GM12878 (cell line): ENCODE data around the gene ANAPC5. TPM values are rescaled to one million over a fixed set of nuclear protein-coding genes. Genes with fewer than 3 reads are reported as not detected.
A peak's percentile ranks its signal among the peaks of the same experiment; 100 is the strongest.

Source experiments
- ATAC-seq: fragments of 200-7000 bp; cut with Tn5 transposase; 3 replicates; pipeline ENCODE4 v1.9.1; 2020; ENCODE audit warnings: mild to moderate bottlenecking, moderate library complexity
- BruUV-seq: library from RNA; stranded (reverse); fragments of 400-500 nt; replicated peaks from 2 replicates; lab custom pipeline; 2021; lab: Mats Ljungman, UMichigan
- CTCF ChIA-PET: fragments of 300-600 bp; sonication (Branson Sonifier 250); formaldehyde crosslinking; extraction: SDS; loops from one replicate; lab custom pipeline; 2021; ENCODE audit warnings: inconsistent platforms; lab: Yijun Ruan, JAX
- POLR2A ChIA-PET: fragments of 350-600 bp; formaldehyde crosslinking; extraction: SDS; loops from one replicate; lab custom pipeline; 2021; ENCODE audit warnings: inconsistent platforms; lab: Charles Lee
- RAD21 ChIA-PET: fragments of 300-600 bp; sonication (Branson Sonifier 250); formaldehyde crosslinking; loops from one replicate; lab custom pipeline; 2023; ENCODE audit warnings: antibody characterized with exemption; ENCODE audit not compliant: unreplicated experiment; lab: Charles Lee
- SMC1A ChIA-PET: fragments of 300-600 bp; sonication (Branson Sonifier 250); formaldehyde crosslinking; loops from one replicate; lab custom pipeline; 2023; ENCODE audit not compliant: unreplicated experiment, uncharacterized antibody; lab: Charles Lee
- DNase-seq: peaks from one replicate; pipeline ENCODE4 v3.0.0-alpha.2; 2011; ENCODE audit warnings: low read depth, low spot score
- FAIRE-seq: peaks from 3 replicates; lab custom pipeline; 2011; peaks lifted over from hg19 to GRCh38; lab: Jason Lieb, UNC
- H2AFZ ChIP-seq: 2 replicates; pipeline ENCODE4 v1.6.0; 2011; ENCODE audit warnings: low read depth, low read length, control low read depth; ENCODE audit not compliant: control insufficient read depth
- H3K27ac ChIP-seq: 2 replicates; pipeline ENCODE4 v1.5.1; 2011; ENCODE audit warnings: control low read depth; ENCODE audit not compliant: control insufficient read depth, insufficient read depth
- H3K27me3 ChIP-seq, 2 experiments: replicated peaks in 1 of 2; 2 replicates each; pipeline versions ENCODE4 v1.6.0 to v1.6.1; 2011; ENCODE audit warnings: low read length in 1 of 2; ENCODE audit not compliant: control insufficient read depth in 2 of 2, insufficient read depth in 2 of 2
- H3K36me3 ChIP-seq, 2 experiments: 2 replicates each; pipeline ENCODE4 v1.5.1; 2011; ENCODE audit warnings: low read length in 1 of 2; ENCODE audit not compliant: control insufficient read depth in 2 of 2, insufficient read depth in 2 of 2
- H3K4me1 ChIP-seq: 2 replicates; pipeline ENCODE4 v1.6.1; 2011; ENCODE audit warnings: mild to moderate bottlenecking, low read length, moderate library complexity, mixed read lengths; ENCODE audit not compliant: control insufficient read depth, insufficient read depth
- H3K4me2 ChIP-seq: 2 replicates; pipeline ENCODE4 v1.6.0; 2011; ENCODE audit warnings: control low read depth; ENCODE audit not compliant: control insufficient read depth, insufficient read depth
- H3K4me3 ChIP-seq: fragments of 200-600 bp; sonication (generic); 2 replicates; pipeline ENCODE4 v1.5.1; 2016
- H3K79me2 ChIP-seq: 2 replicates; pipeline ENCODE4 v1.6.0; 2011; ENCODE audit warnings: low read length; ENCODE audit not compliant: control insufficient read depth, insufficient read depth
- H3K9ac ChIP-seq: 2 replicates; pipeline ENCODE4 v1.8.0; 2011; ENCODE audit warnings: low read length, control low read depth, mixed read lengths; ENCODE audit not compliant: control insufficient read depth, insufficient read depth
- H3K9me3 ChIP-seq: replicated peaks from 3 replicates; pipeline ENCODE4 v1.5.1; 2011; ENCODE audit warnings: mild to moderate bottlenecking, low read length; ENCODE audit not compliant: control insufficient read depth, insufficient read depth
- H4K20me1 ChIP-seq: 2 replicates; pipeline ENCODE4 v1.6.0; 2011; ENCODE audit not compliant: control insufficient read depth, insufficient read depth
- BHLHE40 ChIP-seq, 2 experiments: fragments of 450-650 bp in 1 of 2; IDR thresholded peaks; 2 replicates each; pipeline ENCODE4 v1.6.1; 2011 to 2017; ENCODE audit warnings: low read depth in 2 of 2, borderline replicate concordance in 1 of 2, improper control_type of control experiment in 1 of 2, low read length in 1 of 2, mild to moderate bottlenecking in 1 of 2
- DPF2 ChIP-seq: fragments of 450-650 bp; IDR thresholded peaks from 2 replicates; pipeline ENCODE4 v1.6.1; 2017; ENCODE audit warnings: mild to moderate bottlenecking
- EP300 ChIP-seq, 2 experiments: fragments of 150-350 bp in 1 of 2; IDR thresholded peaks; 2 replicates each; pipeline ENCODE4 v1.6.1; 2011 to 2012; ENCODE audit warnings: low read depth in 2 of 2, low read length in 2 of 2, borderline replicate concordance in 1 of 2, improper control_type of control experiment in 1 of 2, inconsistent platforms in 1 of 2; ENCODE audit not compliant: control insufficient read depth in 1 of 2
- IKZF2 ChIP-seq, 2 experiments: fragments of 450-650 bp; IDR thresholded peaks; 2 replicates each; pipeline ENCODE4 v1.6.1; 2017; ENCODE audit warnings: mild to moderate bottlenecking in 2 of 2, moderate library complexity in 2 of 2
- MTA2 ChIP-seq: fragments of 450-650 bp; IDR thresholded peaks from 2 replicates; pipeline ENCODE4 v1.6.1; 2016; ENCODE audit warnings: low read depth, mild to moderate bottlenecking, moderate library complexity
- MXI1 ChIP-seq: fragments of 150-350 bp; IDR thresholded peaks from 2 replicates; pipeline ENCODE4 v1.6.1; 2011; ENCODE audit warnings: low read depth, mild to moderate bottlenecking, inconsistent platforms, low read length, improper control_type of control experiment
- MYC ChIP-seq: IDR thresholded peaks from 2 replicates; pipeline ENCODE4 v1.6.1; 2011; ENCODE audit warnings: mild to moderate bottlenecking, low read length, moderate library complexity, inconsistent platforms; ENCODE audit not compliant: insufficient read depth, insufficient replicate concordance, insufficient read length, severe bottlenecking
- RUNX3 ChIP-seq: IDR thresholded peaks from 2 replicates; pipeline ENCODE4 v1.6.1; 2012; ENCODE audit warnings: low read length, inconsistent platforms
- SIX5 ChIP-seq: IDR thresholded peaks from 2 replicates; pipeline ENCODE4 v1.6.1; 2011; ENCODE audit warnings: mild to moderate bottlenecking, low read depth, low read length, moderate library complexity; ENCODE audit not compliant: severe bottlenecking
- SP1 ChIP-seq: IDR thresholded peaks from one replicate; pipeline ENCODE4 v1.6.1; 2011; ENCODE audit warnings: low read depth, low read length
- STAT1 ChIP-seq: fragments of 450-650 bp; conservative IDR thresholded peaks from 2 replicates; pipeline ENCODE4 v1.6.1; 2014; ENCODE audit warnings: antibody characterized with exemption, mild to moderate bottlenecking
- TBL1XR1 ChIP-seq: IDR thresholded peaks from 2 replicates; pipeline ENCODE4 v1.6.1; 2012; ENCODE audit warnings: low read depth, low read length, improper control_type of control experiment
- ZNF384 ChIP-seq: IDR thresholded peaks from 2 replicates; pipeline ENCODE4 v1.6.1; 2012; ENCODE audit warnings: low read depth, mild to moderate bottlenecking, low read length, improper control_type of control experiment, borderline replicate concordance
- WGBS: methylation state at CpG from one replicate; pipeline ENCODE4 v1.1.6; 2016; ENCODE audit warnings: low lambda C conversion rate; ENCODE audit not compliant: insufficient replicate concordance, insufficient coverage; ENCODE audit errors: missing lambda C conversion rate; 5-methylcytosine and 5-hydroxymethylcytosine counted together
- in situ Hi-C: fragments of 300-500 bp; cut with MboI; formaldehyde crosslinking; loops from 9 replicates; pipeline ENCODE4 v1.14.3; 2018; ENCODE audit warnings: mixed read lengths
- intact Hi-C: fragments of 100-400 bp; cut with micrococcal nuclease; formaldehyde crosslinking; loops from one replicate; pipeline ENCODE4 v1.14.2; 2022; ENCODE audit not compliant: unreplicated experiment
- polyA plus RNA-seq, 11 experiments: library from polyadenylated mRNA; depleted of rRNA in 4 of 11; unstranded in 6 of 11; stranded (reverse) in 5 of 11; fragments of >200 nt; fragmentation: Nextera tagmentation in 4 of 11; fragmentation: Illumina TruSeq in 1 of 11; extraction: Ambion mirVana in 4 of 11; extraction: Trizol in 1 of 11; gene quantifications; 1 replicate in 1 of 11; 2 replicates in 10 of 11; pipeline versions ENCODE4 v1.2.1 to v1.2.3, GENCODE V29; 2011 to 2016; ENCODE audit warnings: inconsistent platforms in 2 of 11, missing spikeins in 2 of 11, low read depth in 1 of 11
- total RNA-seq, 4 experiments: library from RNA; depleted of rRNA in 3 of 4; stranded (reverse); fragments of >200 nt in 3 of 4; fragmentation: Illumina TruSeq in 1 of 4; extraction: Trizol in 1 of 4; gene quantifications; 2 replicates each; pipeline versions ENCODE4 v1.2.1 to v1.2.3, GENCODE V29; 2013 to 2021
- TF ChIP-seq, protein P1 (sequence below): fragments of 450-650 bp; IDR thresholded peaks from 2 replicates; pipeline ENCODE4 v1.6.1; 2017; ENCODE audit warnings: low read depth, mild to moderate bottlenecking, moderate library complexity
- TF ChIP-seq, protein P2 (sequence below): fragments of 450-650 bp; IDR thresholded peaks from 2 replicates; pipeline ENCODE4 v1.6.1; 2017; ENCODE audit warnings: mild to moderate bottlenecking, low read depth, inconsistent platforms; ENCODE audit not compliant: poor library complexity, severe bottlenecking
- TF ChIP-seq, protein P3 (sequence below): fragments of 450-650 bp; IDR thresholded peaks from 2 replicates; pipeline ENCODE4 v1.6.1; 2016; ENCODE audit warnings: mild to moderate bottlenecking
- TF ChIP-seq, protein P4 (sequence below): fragments of 450-650 bp; IDR thresholded peaks from 2 replicates; pipeline ENCODE4 v1.6.1; 2014; ENCODE audit warnings: mild to moderate bottlenecking

ANAPC5 gene
- total and polyA plus RNA-seq, 10 of the 15 experiments (the other 5 are each of a cell fraction or from before 2014, with no cell fraction given): 102 to 227 (median 166) TPM

DNA sequence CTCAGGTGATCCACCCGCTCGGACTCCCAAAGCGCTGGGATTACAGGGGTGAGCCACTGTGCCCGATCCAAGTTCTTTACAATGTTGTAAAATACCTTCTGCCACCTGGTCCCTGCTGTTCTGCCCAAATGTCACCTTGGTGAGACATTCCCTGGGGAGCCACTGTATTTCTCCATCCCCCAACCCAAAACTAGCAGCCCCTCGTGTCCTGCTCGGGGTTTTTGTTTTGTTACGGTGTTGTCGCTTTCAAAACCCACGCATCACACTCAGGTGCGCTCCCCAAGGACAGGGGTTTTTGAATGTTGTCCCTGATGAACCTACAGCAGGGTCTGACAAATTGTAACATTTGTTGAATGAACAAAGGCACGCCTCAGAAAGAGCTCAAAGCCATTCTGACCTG is 93.1 kb downstream of the ANAPC5 start:
- Histone ChIP-seq H3K4me1 (peaks cover 5% of the 10 kb centered on the region), H3K4me2 (no peak overlapping the region), H3K36me3 (peaks cover 10 to 15% of the 10 kb centered on the region in 2 experiments), H4K20me1 (no peaks in the 10 kb centered on the region), H3K27ac (no peak overlapping the region), H3K9me3 (no peaks in the 10 kb centered on the region; the same call in 2 of the 3 replicates), H3K9ac (no peak overlapping the region), H3K79me2 (no peaks in the 10 kb centered on the region), H3K4me3 (no peak overlapping the region), H2AFZ (no peak overlapping the region), H3K27me3 (no peaks in the 10 kb centered on the region)
- ChIA-PET POLR2A (interaction anchor here (0.6 to 2.6 kb wide), 4 partner anchors 10 to 41 kb away, joined by 3 to 12 read pairs (median 6); partner anchors contain the start of gene CAMKK2), SMC1A (interaction anchor here (0.7 to 3.6 kb wide), 11 partner anchors 10 to 240 kb away, joined by 3 to 20 read pairs (median 8); no protein-coding TSS in a partner anchor), RAD21 (interaction anchor here (0.7 to 2.3 kb wide), 8 partner anchors 13 to 197 kb away, joined by 3 to 15 read pairs (median 4); partner anchors contain the start of gene CAMKK2), CTCF (interaction anchor here (0.7 to 1.4 kb wide), 4 partner anchors 29 to 44 kb away, joined by 3 to 6 read pairs (median 4); no protein-coding TSS in a partner anchor)
- in situ Hi-C loops (no loop called here), intact Hi-C loops (loop anchor here (2.0 kb wide), 1 partner anchor 38 kb away; the partner anchor contains the start of gene CAMKK2)
- ATAC-seq: peak; percentile 36
- BruUV-seq: no TSS peak
- DNase-seq: no peak
- 98% methylated on average over 11 of the region's 11 CpGs for WGBS
- no peak for FAIRE-seq
- TF ChIP-seq IKZF2 (IDR thresholded peaks at IDR 0.05) (peak in 1 of 2 experiments; percentile 47; a peak in 1 of 4 replicates), EP300 (IDR thresholded peaks at IDR 0.05; ENCODE audit: borderline replicate concordance in 1 of 2, control insufficient read depth in 1 of 2, low read depth in 2 of 2, low read length in 2 of 2) (peak; percentile 58 to 86; a peak in 3 of 4 replicates), MTA2 (peak; percentile 55; the same call in 1 of the 2 replicates), RUNX3 (no peak), SIX5 (no peak), MXI1 (peak; percentile 45), STAT1 (no peak), MYC (no peak), TBL1XR1 (no peak), ZNF384 (no peak), SP1 (peak; percentile 41), DPF2 (peak; percentile 35; the same call in 1 of the 2 replicates), BHLHE40 (IDR thresholded peaks at IDR 0.05; ENCODE audit: borderline replicate concordance in 1 of 2, low read depth in 2 of 2, low read length in 1 of 2) (peak; percentile 56 to 65; a peak in 3 of 4 replicates)
- TF ChIP-seq, protein P1, sequence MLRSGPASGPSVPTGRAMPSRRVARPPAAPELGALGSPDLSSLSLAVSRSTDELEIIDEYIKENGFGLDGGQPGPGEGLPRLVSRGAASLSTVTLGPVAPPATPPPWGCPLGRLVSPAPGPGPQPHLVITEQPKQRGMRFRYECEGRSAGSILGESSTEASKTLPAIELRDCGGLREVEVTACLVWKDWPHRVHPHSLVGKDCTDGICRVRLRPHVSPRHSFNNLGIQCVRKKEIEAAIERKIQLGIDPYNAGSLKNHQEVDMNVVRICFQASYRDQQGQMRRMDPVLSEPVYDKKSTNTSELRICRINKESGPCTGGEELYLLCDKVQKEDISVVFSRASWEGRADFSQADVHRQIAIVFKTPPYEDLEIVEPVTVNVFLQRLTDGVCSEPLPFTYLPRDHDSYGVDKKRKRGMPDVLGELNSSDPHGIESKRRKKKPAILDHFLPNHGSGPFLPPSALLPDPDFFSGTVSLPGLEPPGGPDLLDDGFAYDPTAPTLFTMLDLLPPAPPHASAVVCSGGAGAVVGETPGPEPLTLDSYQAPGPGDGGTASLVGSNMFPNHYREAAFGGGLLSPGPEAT: peak; percentile 79; the same call in 1 of the 2 replicates
- TF ChIP-seq, protein P2, sequence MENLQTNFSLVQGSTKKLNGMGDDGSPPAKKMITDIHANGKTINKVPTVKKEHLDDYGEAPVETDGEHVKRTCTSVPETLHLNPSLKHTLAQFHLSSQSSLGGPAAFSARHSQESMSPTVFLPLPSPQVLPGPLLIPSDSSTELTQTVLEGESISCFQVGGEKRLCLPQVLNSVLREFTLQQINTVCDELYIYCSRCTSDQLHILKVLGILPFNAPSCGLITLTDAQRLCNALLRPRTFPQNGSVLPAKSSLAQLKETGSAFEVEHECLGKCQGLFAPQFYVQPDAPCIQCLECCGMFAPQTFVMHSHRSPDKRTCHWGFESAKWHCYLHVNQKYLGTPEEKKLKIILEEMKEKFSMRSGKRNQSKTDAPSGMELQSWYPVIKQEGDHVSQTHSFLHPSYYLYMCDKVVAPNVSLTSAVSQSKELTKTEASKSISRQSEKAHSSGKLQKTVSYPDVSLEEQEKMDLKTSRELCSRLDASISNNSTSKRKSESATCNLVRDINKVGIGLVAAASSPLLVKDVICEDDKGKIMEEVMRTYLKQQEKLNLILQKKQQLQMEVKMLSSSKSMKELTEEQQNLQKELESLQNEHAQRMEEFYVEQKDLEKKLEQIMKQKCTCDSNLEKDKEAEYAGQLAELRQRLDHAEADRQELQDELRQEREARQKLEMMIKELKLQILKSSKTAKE: no peak
- TF ChIP-seq, protein P3, sequence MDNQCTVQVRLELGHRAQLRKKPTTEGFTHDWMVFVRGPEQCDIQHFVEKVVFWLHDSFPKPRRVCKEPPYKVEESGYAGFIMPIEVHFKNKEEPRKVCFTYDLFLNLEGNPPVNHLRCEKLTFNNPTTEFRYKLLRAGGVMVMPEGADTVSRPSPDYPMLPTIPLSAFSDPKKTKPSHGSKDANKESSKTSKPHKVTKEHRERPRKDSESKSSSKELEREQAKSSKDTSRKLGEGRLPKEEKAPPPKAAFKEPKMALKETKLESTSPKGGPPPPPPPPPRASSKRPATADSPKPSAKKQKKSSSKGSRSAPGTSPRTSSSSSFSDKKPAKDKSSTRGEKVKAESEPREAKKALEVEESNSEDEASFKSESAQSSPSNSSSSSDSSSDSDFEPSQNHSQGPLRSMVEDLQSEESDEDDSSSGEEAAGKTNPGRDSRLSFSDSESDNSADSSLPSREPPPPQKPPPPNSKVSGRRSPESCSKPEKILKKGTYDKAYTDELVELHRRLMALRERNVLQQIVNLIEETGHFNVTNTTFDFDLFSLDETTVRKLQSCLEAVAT: peak; percentile 80
- TF ChIP-seq, protein P4, sequence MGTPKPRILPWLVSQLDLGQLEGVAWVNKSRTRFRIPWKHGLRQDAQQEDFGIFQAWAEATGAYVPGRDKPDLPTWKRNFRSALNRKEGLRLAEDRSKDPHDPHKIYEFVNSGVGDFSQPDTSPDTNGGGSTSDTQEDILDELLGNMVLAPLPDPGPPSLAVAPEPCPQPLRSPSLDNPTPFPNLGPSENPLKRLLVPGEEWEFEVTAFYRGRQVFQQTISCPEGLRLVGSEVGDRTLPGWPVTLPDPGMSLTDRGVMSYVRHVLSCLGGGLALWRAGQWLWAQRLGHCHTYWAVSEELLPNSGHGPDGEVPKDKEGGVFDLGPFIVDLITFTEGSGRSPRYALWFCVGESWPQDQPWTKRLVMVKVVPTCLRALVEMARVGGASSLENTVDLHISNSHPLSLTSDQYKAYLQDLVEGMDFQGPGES: no peak
